Aorta (tissue), 5 donors: Measurements from ENCODE around the gene PLXNB2. TPM values are rescaled to one million over a fixed set of nuclear protein-coding genes. Genes with fewer than 3 reads are reported as not detected.
A peak's percentile ranks its signal among the peaks of the same experiment; 100 is the strongest.

ENCODE experiments used
- ATAC-seq: fragments of 200-7000 bp; cut with Tn5 transposase; one replicate; pipeline ENCODE4 v1.9.1; 2022; ENCODE audit warnings: moderate library complexity; ENCODE audit not compliant: low FRiP score
- DNase-seq, 2 donors: peaks; one replicate each; pipeline ENCODE4 v3.0.0-alpha.2; 2020
- H3K27ac ChIP-seq, 2 donors: one replicate each; pipeline ENCODE4 v1.5.1; 2013; ENCODE audit warnings: low read length in 2 of 2, mild to moderate bottlenecking in 2 of 2, moderate library complexity in 2 of 2, control low read depth in 1 of 2, inconsistent platforms in 1 of 2, low read depth in 1 of 2
- H3K27me3 ChIP-seq, 2 donors: one replicate each; pipeline ENCODE4 v1.6.1; 2013; ENCODE audit warnings: control low read depth in 1 of 2, low read length in 1 of 2, mild to moderate bottlenecking in 1 of 2, moderate library complexity in 1 of 2; ENCODE audit not compliant: insufficient read depth in 2 of 2, control insufficient read depth in 1 of 2
- H3K36me3 ChIP-seq, 2 donors: one replicate each; pipeline ENCODE4 v1.6.1; 2013; ENCODE audit warnings: control low read depth in 1 of 2, low read length in 1 of 2, mild to moderate bottlenecking in 1 of 2; ENCODE audit not compliant: insufficient read depth in 2 of 2, control insufficient read depth in 1 of 2
- H3K4me1 ChIP-seq, 2 donors: one replicate each; pipeline ENCODE4 v1.6.1; 2013; ENCODE audit warnings: low read length in 2 of 2, control low read depth in 1 of 2, mild to moderate bottlenecking in 1 of 2, moderate library complexity in 1 of 2; ENCODE audit not compliant: insufficient read depth in 2 of 2, control insufficient read depth in 1 of 2
- H3K4me3 ChIP-seq, 2 donors: one replicate each; pipeline ENCODE4 v1.5.1; 2013; ENCODE audit warnings: low read length in 2 of 2, control low read depth in 1 of 2, mild to moderate bottlenecking in 1 of 2
- H3K9me3 ChIP-seq: one replicate; pipeline ENCODE4 v1.6.1; 2013; ENCODE audit warnings: mild to moderate bottlenecking, low read length; ENCODE audit not compliant: control insufficient read depth
- WGBS, 2 donors: extraction: QIAGEN DNeasy Blood & Tissue Kit; methylation state at CpG; one replicate each; pipeline ENCODE4 v1.1.7; 2013; 5-methylcytosine and 5-hydroxymethylcytosine counted together
- intact Hi-C, 2 donors: fragments of 100-400 bp; cut with DNase I; formaldehyde crosslinking; loops; one replicate each; pipeline versions ENCODE4 v1.14.2 to v1.15.0; 2022
- polyA plus RNA-seq, 2 donors: library from polyadenylated mRNA; stranded (reverse); fragments of 200-250 nt; gene quantifications; one replicate each; pipeline ENCODE4 v1.2.3, GENCODE V29; 2013
- total RNA-seq, 2 donors: library from RNA; stranded (reverse); fragmentation: NEBNext Ultra II Directional; extraction: Animal tissue kit (Norgen Biotek cat#: 25700); gene quantifications; one replicate each; pipeline ENCODE4 v1.2.1, GENCODE V29; 2021
- donor health status: healthy with polysubstance abuse.
- donor health status: Bipolar disorder and iron deficiency.
- donor health status: DM: no; HTN: no; CAD: no.
- donor health status: DM: no; HTN: no; CAD: no.
- donor health status: DM: yes; HTN: yes; CAD: no.

The PLXNB2 gene
- total and polyA plus RNA-seq, 4 donors: 46.0 to 214 (median 175) TPM

DNA sequence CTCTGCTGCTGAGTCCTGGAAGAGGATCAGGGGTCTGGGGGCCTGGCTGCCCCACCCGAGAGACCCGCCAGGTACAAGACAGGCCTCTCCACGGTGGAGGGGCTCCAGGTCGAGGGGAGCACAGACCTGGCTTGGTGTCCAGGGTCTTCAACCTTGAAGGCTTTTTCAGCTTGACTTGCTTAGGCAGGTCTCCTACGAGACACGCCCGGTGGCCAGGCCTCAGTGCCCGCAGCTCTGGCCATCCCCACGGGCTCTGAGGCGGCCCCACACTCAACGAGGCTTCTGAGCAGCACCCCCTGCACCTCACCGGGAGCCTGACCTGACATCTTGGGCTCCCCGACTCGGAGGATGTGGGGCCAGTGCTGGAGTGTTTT is 6.6 kb upstream of the PLXNB2 start:
- no peaks in the 10 kb centered on the region for H3K9me3 ChIP-seq
- H3K4me1 ChIP-seq: no peaks in the 10 kb centered on the region
- no peak overlapping the region for H3K27ac ChIP-seq
- no peak overlapping the region for H3K4me3 ChIP-seq
- 78 to 82% methylated on average over 14 of the region's 14 CpGs for WGBS, 2 donors
- intact Hi-C loops: no loop called here
- DNase-seq (no peak), ATAC-seq (no peak)
- no peaks in the 10 kb centered on the region for H3K36me3 ChIP-seq
- no peaks in the 10 kb centered on the region for H3K27me3 ChIP-seq

- Histone ChIP-seq H3K4me3 (no peak overlapping the region), H3K4me1 (no peaks in the 10 kb centered on the region), H3K36me3 (no peaks in the 10 kb centered on the region), H3K27ac (no peak overlapping the region), H3K9me3 (no peaks in the 10 kb centered on the region), H3K27me3 (no peaks in the 10 kb centered on the region)
- DNase-seq (no peak), ATAC-seq (no peak)
- 87 to 90% methylated on average over 14 to 17 of the region's 17 CpGs for WGBS, 2 donors
- intact Hi-C loops: no loop called here
These were observed 6.2 kb upstream of the PLXNB2 start for GRCh38 chr22:50313600-50313999.

DNA sequence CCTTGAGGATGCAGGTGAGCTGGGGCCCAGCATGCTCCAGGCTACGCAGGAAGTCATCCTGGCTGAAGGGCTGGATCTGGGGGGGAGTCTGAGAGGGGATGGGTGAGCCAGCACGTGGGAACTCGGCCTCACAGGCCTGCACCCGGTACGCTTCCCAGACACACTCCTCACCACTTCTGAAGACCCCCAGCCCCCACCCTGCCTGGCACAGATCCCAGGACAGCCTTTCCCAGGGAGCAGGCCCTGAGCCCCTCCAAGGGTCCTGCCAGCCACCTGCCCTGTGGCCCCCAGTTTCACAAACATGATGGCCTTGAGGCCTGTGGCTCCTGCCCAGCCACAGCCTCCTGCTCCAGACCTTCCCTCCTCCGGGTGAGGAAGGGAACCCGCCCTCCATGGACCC is 5.6 kb upstream of the PLXNB2 start:
- Histone ChIP-seq H3K36me3 (no peaks in the 10 kb centered on the region), H3K4me1 (no peaks in the 10 kb centered on the region), H3K27me3 (no peaks in the 10 kb centered on the region), H3K9me3 (no peaks in the 10 kb centered on the region), H3K27ac (no peak overlapping the region), H3K4me3 (no peak overlapping the region)
- peak in 1 of 2 donors; percentile 48 for DNase-seq
- WGBS, 2 donors: 82 to 84% methylated on average over 7 of the region's 7 CpGs
- ATAC-seq: no peak
- intact Hi-C loops: no loop called here

DNA sequence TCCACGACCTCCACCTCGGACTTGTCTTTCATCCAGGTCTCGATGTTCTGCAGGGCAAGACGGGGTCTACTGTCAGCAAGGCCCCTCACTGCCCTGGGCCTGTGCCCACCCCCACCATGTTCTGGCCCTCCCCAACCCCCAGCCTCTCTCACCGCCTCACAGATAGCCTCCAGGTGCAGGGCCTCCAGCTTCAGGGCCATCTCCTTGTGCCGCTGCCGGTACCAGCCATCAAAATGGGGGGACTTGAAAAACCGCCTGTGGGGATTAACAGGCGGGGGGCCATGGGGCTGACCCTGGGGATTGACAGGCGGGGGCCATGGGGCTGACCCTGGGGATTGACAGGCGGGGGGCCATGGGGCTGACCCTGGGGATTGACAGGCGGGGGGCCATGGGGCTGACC is 4.9 kb upstream of the PLXNB2 start:
- no peaks in the 10 kb centered on the region for H3K27me3 ChIP-seq
- DNase-seq: no peak
- no peak overlapping the region for H3K27ac ChIP-seq
- no peaks in the 10 kb centered on the region for H3K36me3 ChIP-seq
- H3K9me3 ChIP-seq: no peaks in the 10 kb centered on the region
- WGBS, 2 donors: 95 to 97% methylated on average over 12 of the region's 12 CpGs
- no peak overlapping the region for H3K4me3 ChIP-seq
- H3K4me1 ChIP-seq: no peaks in the 10 kb centered on the region
- intact Hi-C loops: no loop called here
- ATAC-seq: no peak

- H3K4me1 ChIP-seq: no peaks in the 10 kb centered on the region
- H3K36me3 ChIP-seq: no peaks in the 10 kb centered on the region
- intact Hi-C loops: no loop called here
- H3K4me3 ChIP-seq: no peak overlapping the region
- DNase-seq (no peak), ATAC-seq (no peak)
- no peak overlapping the region for H3K27ac ChIP-seq
- 89 to 90% methylated on average over 23 of the region's 23 CpGs for WGBS, 2 donors
- no peaks in the 10 kb centered on the region for H3K27me3 ChIP-seq
- no peaks in the 10 kb centered on the region for H3K9me3 ChIP-seq
These were observed 4.3 kb upstream of the PLXNB2 start for GRCh38 chr22:50311606-50312351.

GRCh38 chr22:50310949-50311444 is 3.6 kb upstream of the PLXNB2 start:
- H3K4me1 ChIP-seq: no peaks in the 10 kb centered on the region
- no peak overlapping the region for H3K4me3 ChIP-seq
- 91 to 92% methylated on average over 16 of the region's 16 CpGs for WGBS, 2 donors
- no peak for ATAC-seq
- intact Hi-C loops: no loop called here
- no peaks in the 10 kb centered on the region for H3K36me3 ChIP-seq
- no peaks in the 10 kb centered on the region for H3K9me3 ChIP-seq
- H3K27ac ChIP-seq: no peak overlapping the region
- H3K27me3 ChIP-seq: no peaks in the 10 kb centered on the region
- DNase-seq: no peak

DNA sequence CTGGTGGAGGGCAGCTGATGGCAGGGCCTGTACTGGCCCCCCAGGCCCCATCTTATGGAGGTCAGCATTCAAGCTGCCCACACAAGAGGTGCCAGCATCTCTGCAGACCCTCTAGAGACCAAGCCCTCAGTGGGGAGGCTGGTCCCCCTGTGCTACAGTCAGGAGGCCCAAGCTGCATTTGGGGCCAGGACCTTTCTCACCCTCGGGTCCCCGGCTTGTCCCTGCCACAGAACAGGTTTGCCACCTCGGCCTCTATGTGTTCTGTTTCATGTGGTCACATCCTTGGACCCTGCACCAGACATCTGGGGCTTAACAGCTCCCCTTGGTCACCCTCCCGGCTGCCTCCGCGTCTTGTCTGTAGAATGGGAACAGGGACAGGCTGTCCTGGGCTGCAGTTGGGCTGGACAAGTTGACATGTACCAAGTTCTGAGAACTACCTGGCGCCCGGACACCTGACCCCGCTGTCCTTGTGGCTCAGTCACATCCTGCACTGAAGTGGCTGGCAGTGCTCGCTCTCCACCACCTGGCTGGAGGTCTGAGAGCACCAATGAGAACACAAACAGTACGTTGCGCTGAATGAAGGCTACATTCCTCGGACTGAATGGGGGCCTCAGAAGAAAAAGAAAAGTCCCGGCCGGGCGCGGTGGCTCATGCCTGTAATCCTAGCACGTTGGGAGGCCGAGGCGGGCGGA is 2.7 kb upstream of the PLXNB2 start:
- intact Hi-C loops: no loop called here
- Histone ChIP-seq H3K27ac (no peak overlapping the region), H3K36me3 (no peaks in the 10 kb centered on the region), H3K4me3 (no peak overlapping the region), H3K9me3 (no peaks in the 10 kb centered on the region), H3K4me1 (no peaks in the 10 kb centered on the region), H3K27me3 (no peaks in the 10 kb centered on the region)
- 93% methylated on average over 19 to 21 of the region's 21 CpGs for WGBS, 2 donors
- ATAC-seq (no peak), DNase-seq (peak in 1 of 2 donors; percentile 73)

DNA sequence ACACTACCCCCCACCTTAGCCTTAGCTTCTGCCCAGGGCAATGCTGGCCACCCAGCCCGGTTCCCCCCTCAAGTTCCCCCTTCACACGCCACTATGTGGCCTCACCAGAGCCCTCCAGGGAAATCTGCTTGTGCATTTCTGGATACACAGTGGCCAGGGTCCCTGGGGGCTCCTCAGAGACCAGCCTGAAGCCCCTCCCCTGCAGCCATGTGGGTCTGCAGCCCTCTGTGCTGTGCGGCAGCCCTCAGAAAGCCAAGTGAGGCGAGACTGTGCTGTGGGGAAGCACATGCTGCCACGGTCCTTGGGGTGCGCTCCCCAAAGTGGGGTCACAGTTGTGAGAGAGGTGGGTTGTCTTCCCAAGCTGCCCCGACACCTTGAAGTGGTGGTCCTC is 2.1 kb upstream of the PLXNB2 start:
- ATAC-seq: no peak
- Histone ChIP-seq H3K4me3 (no peak overlapping the region), H3K4me1 (no peaks in the 10 kb centered on the region), H3K27ac (no peak overlapping the region), H3K36me3 (no peaks in the 10 kb centered on the region), H3K27me3 (no peaks in the 10 kb centered on the region), H3K9me3 (no peaks in the 10 kb centered on the region)
- no peak for DNase-seq
- WGBS, 2 donors: 81 to 82% methylated on average over 7 of the region's 7 CpGs
- intact Hi-C loops: no loop called here
